Activated B cell treated with CpG ODN at 0.5 μM for 24 hours (primary cell): ENCODE measurements around the gene LRWD1. TPM values are rescaled to one million over a fixed set of nuclear protein-coding genes. Genes with fewer than 3 reads are reported as not detected.
"Not testable (repeated sequence)": the region's sequence is repeated elsewhere in the genome, so short reads cannot be mapped to it uniquely, and the experiment has no call there.

Experiments used
- ATAC-seq: fragments of 200-7000 bp; cut with Tn5 transposase; one replicate; pipeline ENCODE4 v1.10.0; 2021; ENCODE audit warnings: low read depth, mild to moderate bottlenecking, moderate library complexity
- CTCF ChIA-PET: fragments of 350-600 bp; sonication (Branson Sonifier 250); formaldehyde crosslinking; loops from one replicate; lab custom pipeline; 2021; ENCODE audit warnings: antibody characterized with exemption; lab: Charles Lee
- POLR2A ChIA-PET: fragments of 350-600 bp; sonication (Branson Sonifier 250); formaldehyde crosslinking; loops from one replicate; lab custom pipeline; 2021; ENCODE audit warnings: antibody characterized with exemption; lab: Charles Lee
- DNase-seq: peaks from one replicate; pipeline ENCODE4 v3.0.0; 2022
- H3K27ac Mint-ChIP-seq: one replicate; pipeline ENCODE4 v1.8.0; 2020; ENCODE audit warnings: mixed read lengths
- H3K27me3 Mint-ChIP-seq: one replicate; pipeline ENCODE4 v1.8.0; 2021; ENCODE audit warnings: mixed read lengths
- H3K36me3 Mint-ChIP-seq: one replicate; pipeline ENCODE4 v1.8.0; 2021; ENCODE audit warnings: low read depth, mixed read lengths
- H3K4me1 Mint-ChIP-seq: one replicate; pipeline ENCODE4 v1.8.0; 2021; ENCODE audit warnings: mixed read lengths
- H3K4me3 Mint-ChIP-seq: one replicate; pipeline ENCODE4 v1.8.0; 2020; ENCODE audit warnings: mild to moderate bottlenecking, mixed read lengths
- H3K9me3 Mint-ChIP-seq: one replicate; pipeline ENCODE4 v1.8.0; 2020; ENCODE audit warnings: mixed read lengths
- intact Hi-C: fragments of 100-400 bp; cut with micrococcal nuclease; formaldehyde crosslinking; loops from one replicate; pipeline ENCODE4 v1.15.1; 2024
- total RNA-seq: library from RNA; stranded (reverse); gene quantifications from 2 replicates; pipeline ENCODE4 v1.2.3, GENCODE V29; 2022

Gene LRWD1
- total RNA-seq, 1 donor from 2014 or later, result 28.8 TPM

DNA sequence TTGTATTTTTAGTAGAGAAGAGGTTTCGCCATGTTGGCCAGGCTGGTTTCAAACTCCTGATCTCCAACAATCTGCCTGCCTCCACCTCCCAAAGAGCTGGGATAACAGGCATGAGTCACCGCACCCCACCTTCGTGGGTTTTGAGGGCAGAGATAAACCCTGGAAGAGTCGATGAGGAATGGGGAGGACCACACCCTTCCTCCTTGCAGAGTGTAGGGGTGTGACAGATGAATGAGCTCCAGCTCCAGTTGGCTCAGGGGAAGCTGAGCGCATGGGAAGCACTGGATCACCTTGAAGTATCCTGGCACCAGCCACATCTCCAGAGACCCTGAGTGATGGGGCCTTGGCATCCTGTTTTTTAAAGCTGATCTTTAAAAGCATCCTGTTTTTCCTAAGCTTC is 19.5 kb downstream of the LRWD1 start:
- H3K9me3 Mint-ChIP-seq, H3K4me3 Mint-ChIP-seq, H3K4me1 Mint-ChIP-seq, DNase-seq, POLR2A ChIA-PET, CTCF ChIA-PET, H3K36me3 Mint-ChIP-seq, H3K27me3 Mint-ChIP-seq, intact Hi-C loops, H3K27ac Mint-ChIP-seq, ATAC-seq: not testable (repeated sequence)

DNA sequence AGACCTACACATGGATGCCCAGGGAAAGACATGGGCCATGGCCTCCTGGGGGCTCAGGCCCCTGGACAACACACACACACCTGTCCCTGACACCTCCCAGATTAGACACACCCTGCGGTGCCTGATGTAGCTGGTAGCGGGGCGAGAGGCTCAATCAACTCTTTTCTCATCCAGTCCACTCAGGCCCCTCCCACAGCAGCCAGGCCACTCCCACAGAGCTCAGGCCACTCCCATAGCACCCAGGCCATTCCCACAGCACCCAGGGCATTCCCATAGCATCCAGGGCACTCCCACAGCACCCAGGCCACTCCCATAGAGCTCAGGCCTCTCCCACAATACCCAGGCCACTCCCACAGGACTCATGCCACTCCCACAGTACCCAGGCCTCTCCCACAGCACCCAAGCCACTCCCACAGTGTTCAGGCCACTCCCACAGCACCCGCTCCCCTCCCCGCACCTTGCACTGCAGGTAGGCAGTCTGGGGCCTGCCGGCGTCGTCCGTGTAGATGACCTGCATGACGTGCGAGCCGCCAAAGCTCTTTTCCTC is 25.8 kb downstream of the LRWD1 start:
- CTCF ChIA-PET, result not testable (repeated sequence)

DNA sequence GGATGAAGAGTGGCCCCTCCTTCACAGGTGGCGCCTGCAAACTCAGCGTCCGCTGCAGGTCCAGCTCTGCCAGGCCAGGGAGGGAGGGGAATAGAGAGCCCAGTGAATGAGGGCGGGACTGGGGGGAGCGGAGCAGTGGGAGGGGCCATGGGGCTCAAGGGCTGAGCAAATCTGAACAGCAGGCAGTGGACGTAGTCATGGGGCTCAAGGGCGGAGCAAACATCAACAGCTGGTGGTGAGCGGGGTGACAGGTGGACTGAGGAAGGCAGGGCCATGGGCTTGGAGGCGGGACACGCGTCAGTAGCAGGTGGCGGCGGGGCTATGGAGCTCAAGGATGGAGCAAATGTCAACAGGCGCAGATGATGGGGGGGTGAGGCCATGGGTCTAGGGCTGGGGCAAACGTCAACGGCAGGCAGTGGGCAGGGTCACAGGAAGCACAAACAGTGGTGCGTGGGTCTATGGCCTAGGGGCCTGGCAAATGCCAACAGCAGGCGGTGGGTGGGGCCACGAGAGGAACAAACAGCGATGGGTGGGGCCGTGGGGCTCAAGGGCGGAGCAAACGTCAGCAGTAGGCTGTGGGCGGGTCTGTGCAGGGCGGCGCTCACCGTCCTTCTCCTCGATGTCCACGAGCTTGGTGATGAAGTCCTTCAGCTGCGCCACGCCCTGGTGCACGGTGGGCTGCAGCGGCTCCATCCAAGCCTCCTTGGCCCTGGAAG is 28.6 kb downstream of the LRWD1 start:
- not testable (repeated sequence) for H3K27me3 Mint-ChIP-seq

More for the DNA sequence above, 25.8 kb downstream of the LRWD1 start:
- H3K27me3 Mint-ChIP-seq, H3K4me3 Mint-ChIP-seq, H3K9me3 Mint-ChIP-seq, POLR2A ChIA-PET, H3K4me1 Mint-ChIP-seq, H3K36me3 Mint-ChIP-seq, H3K27ac Mint-ChIP-seq, intact Hi-C loops: not testable (repeated sequence)
- ATAC-seq, result peak; percentile 49
- DNase-seq, result peak; percentile 61

DNA sequence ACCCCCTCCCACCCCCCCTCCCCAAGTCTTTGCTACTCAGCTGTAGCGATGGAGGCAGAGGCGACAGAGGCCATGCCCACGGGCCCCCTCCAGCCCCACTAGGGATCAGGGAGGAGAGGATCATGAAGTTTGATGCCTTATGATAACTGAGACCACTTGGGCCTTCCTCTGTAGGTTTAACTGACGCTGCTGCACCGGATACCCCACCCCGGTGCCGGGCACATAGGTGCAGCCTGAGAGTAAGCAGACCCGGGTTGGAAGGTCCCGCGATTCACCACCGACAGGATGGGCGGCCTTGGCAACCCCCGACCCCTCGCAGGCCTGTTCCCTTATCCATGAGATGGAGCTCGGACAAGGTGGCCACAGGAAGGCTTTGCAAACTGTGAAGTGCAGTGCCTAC is 29.2 kb downstream of the LRWD1 start:
- DNase-seq, POLR2A ChIA-PET, H3K27ac Mint-ChIP-seq, H3K4me3 Mint-ChIP-seq, H3K9me3 Mint-ChIP-seq, H3K4me1 Mint-ChIP-seq, H3K27me3 Mint-ChIP-seq, intact Hi-C loops, CTCF ChIA-PET, H3K36me3 Mint-ChIP-seq: not testable (repeated sequence)
- ATAC-seq, result peak; percentile 1

More for the DNA sequence above, 28.6 kb downstream of the LRWD1 start:
- intact Hi-C loops, H3K36me3 Mint-ChIP-seq, CTCF ChIA-PET, H3K27ac Mint-ChIP-seq, POLR2A ChIA-PET, DNase-seq, H3K4me3 Mint-ChIP-seq, H3K9me3 Mint-ChIP-seq, H3K4me1 Mint-ChIP-seq: not testable (repeated sequence)
- ATAC-seq, result peak; percentile 60

DNA sequence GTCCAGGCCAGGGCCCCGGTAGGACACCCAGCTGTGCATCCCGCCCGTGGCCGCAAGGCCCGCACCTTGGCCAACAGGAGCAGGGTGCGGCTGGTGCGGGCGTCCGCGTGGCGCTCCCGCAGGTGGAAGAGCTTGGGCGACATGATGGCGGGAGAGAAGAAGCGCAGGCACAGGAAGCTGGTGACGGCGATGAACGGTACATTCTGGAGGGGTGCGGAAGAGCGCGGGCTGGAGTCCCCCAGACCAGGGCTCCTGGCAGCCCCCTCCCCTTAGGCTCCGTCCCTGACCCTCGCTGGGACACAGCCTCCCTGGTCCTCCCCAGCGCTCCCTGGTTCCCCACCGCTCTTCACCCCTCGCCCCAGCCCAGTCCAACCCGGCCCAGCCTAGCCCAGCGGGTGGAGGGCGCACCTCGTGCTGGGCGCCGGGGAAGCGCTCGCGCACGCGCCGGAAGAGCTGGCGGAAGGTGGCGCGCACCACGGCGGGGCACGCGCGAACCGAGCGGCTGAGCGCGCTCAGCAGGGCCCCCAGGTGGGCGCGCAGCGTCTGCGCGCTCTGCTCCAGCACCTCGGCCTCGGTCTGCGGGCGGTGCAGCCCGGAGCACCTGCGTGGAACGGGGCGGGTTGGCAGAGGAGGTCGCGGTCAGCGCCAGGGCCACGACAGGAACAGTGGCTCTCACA is 29.8 kb downstream of the LRWD1 start:
- ATAC-seq, result peak; percentile 77
- H3K27me3 Mint-ChIP-seq, DNase-seq, POLR2A ChIA-PET, H3K36me3 Mint-ChIP-seq, intact Hi-C loops, H3K27ac Mint-ChIP-seq, H3K4me3 Mint-ChIP-seq, CTCF ChIA-PET, H3K4me1 Mint-ChIP-seq, H3K9me3 Mint-ChIP-seq: not testable (repeated sequence)

DNA sequence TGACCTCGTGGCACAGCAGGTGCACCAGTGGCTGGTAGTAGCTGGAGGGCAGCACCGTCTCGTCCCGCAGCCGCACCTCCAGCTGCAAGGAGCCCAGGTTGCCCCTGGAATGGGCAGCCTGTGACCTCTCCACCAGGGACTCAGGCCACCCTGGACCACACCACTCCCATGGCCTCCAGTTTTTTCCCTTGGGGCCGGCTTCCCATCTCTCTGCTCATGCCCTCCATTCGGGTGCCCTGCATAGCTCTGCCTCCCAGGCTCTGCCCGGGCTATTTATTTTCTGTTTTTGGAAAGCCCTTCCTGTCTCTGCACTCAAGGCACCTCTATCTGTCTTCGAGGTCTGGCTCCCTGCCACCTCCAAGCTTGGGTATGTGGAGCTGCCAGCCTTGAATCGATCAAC is 32.1 kb downstream of the LRWD1 start:
- H3K4me1 Mint-ChIP-seq, H3K9me3 Mint-ChIP-seq, H3K27me3 Mint-ChIP-seq, DNase-seq, POLR2A ChIA-PET, ATAC-seq, H3K27ac Mint-ChIP-seq, intact Hi-C loops, H3K4me3 Mint-ChIP-seq, H3K36me3 Mint-ChIP-seq, CTCF ChIA-PET: not testable (repeated sequence)

DNA sequence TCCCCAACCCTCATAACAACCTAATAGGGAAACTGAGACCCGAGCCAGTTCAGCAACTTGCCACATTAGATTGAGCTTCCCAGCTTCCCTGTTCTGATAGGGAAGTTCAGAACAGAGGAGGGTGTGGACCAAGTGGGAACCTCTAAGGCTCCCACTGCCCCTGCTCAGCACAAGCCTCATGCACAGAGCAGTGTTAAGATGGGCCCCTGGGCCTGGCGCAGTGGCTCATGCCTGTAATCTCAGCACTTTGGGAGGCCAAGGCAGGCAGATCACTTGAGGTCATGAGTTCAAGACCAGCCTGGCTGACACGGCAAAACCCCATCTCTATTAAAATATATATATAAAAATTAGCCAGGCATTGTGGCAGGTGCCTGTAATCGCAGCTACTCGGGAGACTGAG is 32.5 kb downstream of the LRWD1 start:
- H3K27me3 Mint-ChIP-seq, H3K4me1 Mint-ChIP-seq, DNase-seq, ATAC-seq, H3K9me3 Mint-ChIP-seq, POLR2A ChIA-PET, H3K4me3 Mint-ChIP-seq, intact Hi-C loops, H3K36me3 Mint-ChIP-seq, CTCF ChIA-PET, H3K27ac Mint-ChIP-seq: not testable (repeated sequence)

DNA sequence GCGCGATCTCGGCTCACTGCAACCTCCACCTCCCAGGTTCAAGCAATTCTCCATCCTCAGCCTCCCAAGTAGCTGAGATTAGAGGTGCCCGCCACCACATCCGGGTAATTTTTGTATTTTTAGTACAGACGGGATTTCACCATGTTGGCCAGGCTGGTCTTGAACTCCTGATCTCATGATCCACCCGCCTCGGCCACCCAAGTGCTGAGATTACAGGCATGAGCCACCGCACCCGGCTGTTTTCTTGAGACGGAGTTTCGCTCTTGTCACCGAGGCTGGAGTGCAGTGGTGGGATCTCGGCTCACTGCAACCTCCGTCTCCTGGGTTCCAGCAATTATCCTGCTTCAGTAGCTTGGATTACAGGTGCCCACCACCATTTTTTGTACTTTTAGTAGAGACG is 33.5 kb downstream of the LRWD1 start:
- H3K36me3 Mint-ChIP-seq, POLR2A ChIA-PET, ATAC-seq, DNase-seq, CTCF ChIA-PET, H3K27me3 Mint-ChIP-seq, intact Hi-C loops, H3K4me3 Mint-ChIP-seq, H3K4me1 Mint-ChIP-seq, H3K27ac Mint-ChIP-seq, H3K9me3 Mint-ChIP-seq: not testable (repeated sequence)

DNA sequence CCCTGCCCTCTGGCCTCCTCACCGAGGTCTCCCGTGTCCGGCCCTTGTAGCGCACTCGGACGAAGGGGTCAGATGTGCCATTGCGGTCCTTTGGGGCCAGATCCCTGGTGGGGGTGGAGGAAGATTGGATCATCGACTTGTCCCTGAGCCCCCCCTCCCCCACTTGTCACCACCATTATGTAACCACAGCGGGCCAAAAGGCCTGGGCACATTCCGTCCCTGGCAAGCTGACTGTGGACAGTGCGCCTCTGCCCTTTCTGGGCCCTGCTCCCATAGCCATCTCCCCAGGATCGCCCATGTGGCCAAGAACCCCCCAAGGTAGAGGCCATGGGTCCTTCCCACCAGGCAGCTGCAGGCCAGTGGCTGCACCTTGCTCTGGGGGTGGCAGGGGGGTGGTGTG is 38.4 kb downstream of the LRWD1 start:
- DNase-seq, H3K27ac Mint-ChIP-seq, CTCF ChIA-PET, POLR2A ChIA-PET, H3K4me3 Mint-ChIP-seq, H3K27me3 Mint-ChIP-seq, H3K4me1 Mint-ChIP-seq, H3K9me3 Mint-ChIP-seq, intact Hi-C loops, H3K36me3 Mint-ChIP-seq, ATAC-seq: not testable (repeated sequence)

DNA sequence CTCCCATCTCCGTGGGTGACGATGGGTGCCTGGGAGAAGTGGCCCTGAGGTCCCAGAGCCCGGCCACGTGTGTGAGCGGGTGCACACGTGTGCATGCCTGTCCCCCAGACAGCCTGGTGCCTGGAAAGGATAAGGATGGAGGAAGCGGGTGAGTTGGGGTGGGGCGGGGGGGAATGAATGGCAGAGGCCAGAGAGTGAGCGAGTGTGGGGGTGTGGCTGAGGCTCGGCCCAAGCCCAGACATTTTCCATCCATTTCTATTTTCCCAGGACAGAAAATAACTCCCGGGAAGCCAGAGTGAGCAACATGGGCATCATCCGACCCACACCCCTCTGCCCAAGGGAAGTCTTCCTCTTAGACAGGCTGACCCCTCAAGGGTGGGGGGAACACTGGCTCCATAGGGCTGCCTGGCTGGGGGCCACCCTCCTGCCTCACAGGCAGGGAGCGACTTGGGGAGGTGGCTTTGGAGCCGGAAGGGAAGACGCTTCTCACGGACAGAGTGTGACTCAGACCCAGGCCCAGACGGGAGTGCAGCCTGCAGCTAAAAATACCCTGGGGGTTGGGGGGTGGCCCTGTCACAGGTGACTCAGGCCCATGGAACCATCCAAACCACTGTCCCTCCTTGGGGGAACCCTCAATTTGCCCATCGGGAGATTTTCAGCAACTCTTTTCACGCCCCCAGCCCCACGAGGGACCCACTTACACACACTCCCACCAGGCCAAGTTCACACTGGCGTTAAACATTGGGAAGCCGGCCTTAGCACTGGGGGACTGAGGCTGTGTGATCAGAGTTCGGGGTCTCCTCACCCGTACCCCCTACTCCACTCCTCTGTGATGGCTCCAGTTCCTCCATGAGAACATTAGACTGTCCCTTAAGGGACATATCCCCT is 40.8 kb downstream of the LRWD1 start:
- DNase-seq, POLR2A ChIA-PET, H3K36me3 Mint-ChIP-seq, H3K27ac Mint-ChIP-seq, H3K9me3 Mint-ChIP-seq, H3K4me1 Mint-ChIP-seq, H3K4me3 Mint-ChIP-seq, intact Hi-C loops, CTCF ChIA-PET, ATAC-seq, H3K27me3 Mint-ChIP-seq: not testable (repeated sequence)

DNA sequence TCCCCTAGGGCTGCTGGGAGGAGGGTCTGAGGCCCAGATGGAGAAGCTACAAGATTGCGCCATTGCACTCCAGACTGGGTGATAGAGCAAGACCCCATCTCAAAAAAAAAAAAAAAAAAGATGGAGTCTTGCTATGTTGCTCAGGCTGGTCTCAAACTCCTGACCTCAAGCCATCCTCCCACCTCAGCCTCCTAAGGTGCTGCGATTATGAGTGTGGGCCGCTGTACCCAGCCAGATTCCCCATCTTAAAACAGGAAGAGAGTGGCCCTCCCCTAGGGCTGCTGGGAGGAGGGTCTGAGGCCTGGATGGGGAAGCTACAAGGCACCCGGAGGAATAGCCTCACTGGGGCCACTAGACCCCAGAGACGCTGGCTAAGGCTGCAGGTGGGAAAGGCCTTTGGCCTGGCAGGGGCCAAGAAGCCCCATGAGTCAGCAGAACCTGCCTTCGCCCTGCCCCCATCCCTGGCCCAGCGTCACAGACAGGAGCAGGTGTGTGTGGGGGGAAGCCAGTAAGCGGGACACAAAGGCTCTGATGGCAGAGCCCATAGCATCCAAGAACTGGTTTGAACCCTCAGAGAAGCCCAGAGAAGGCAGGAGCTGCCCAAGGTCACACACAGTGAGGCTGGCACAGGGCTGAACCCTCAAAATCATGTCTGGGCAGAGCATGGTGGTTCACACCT is 42.8 kb downstream of the LRWD1 start:
- DNase-seq, H3K27me3 Mint-ChIP-seq, CTCF ChIA-PET, POLR2A ChIA-PET, intact Hi-C loops, ATAC-seq, H3K36me3 Mint-ChIP-seq, H3K4me1 Mint-ChIP-seq, H3K27ac Mint-ChIP-seq, H3K4me3 Mint-ChIP-seq, H3K9me3 Mint-ChIP-seq: not testable (repeated sequence)
